ENCODE data around the gene CADPS2. TPM values are rescaled to one million over a fixed set of nuclear protein-coding genes. Genes with fewer than 3 reads are reported as not detected.

The CADPS2 gene
- total and polyA plus RNA-seq, 10 of the 15 experiments (the other 5 are each of a cell fraction or from before 2014, with no cell fraction given) = 0.05 to 7.5 (median 0.25) TPM

GRCh38 chr7:122369756-122370155, 516.5 kb downstream of the CADPS2 start:
- H3K27me3 ChIP-seq (replicated peaks in 1 of 2; ENCODE audit: control insufficient read depth in 2 of 2, insufficient read depth in 2 of 2, low read length in 1 of 2) = no peaks in the 10 kb centered on the region

GRCh38 chr7:122364761-122365280, 521.4 kb downstream of the CADPS2 start:
- no peak overlapping the region for H3K4me3 ChIP-seq
- ChIA-PET CTCF (interaction anchor here (1.2 kb wide), 1 partner anchor 12 kb away, joined by 3 read pairs; no protein-coding TSS in a partner anchor), RAD21 (ENCODE audit: unreplicated experiment) (no interaction called here), POLR2A (no interaction called here), SMC1A (ENCODE audit: uncharacterized antibody, unreplicated experiment) (interaction anchor here (0.9 to 1.3 kb wide), 2 partner anchors 27 to 32 kb away, joined by 3 to 4 read pairs; no protein-coding TSS in a partner anchor)
- intact Hi-C loops (cut with micrococcal nuclease; ENCODE audit: unreplicated experiment) (no loop called here), in situ Hi-C loops (cut with MboI) (no loop called here)
- H3K4me2 ChIP-seq (ENCODE audit: control insufficient read depth, insufficient read depth) = no peak overlapping the region
- no TSS peak for BruUV-seq (replicated peaks)
- no peaks in the 10 kb centered on the region for H4K20me1 ChIP-seq (ENCODE audit: control insufficient read depth, insufficient read depth)
- ATAC-seq = peak; percentile 62
- no peaks in the 10 kb centered on the region for H3K79me2 ChIP-seq (ENCODE audit: control insufficient read depth, insufficient read depth, low read length)
- no peaks in the 10 kb centered on the region for H3K4me1 ChIP-seq (ENCODE audit: control insufficient read depth, insufficient read depth, low read length)
- 0% methylated on average over 1 of the region's 1 CpG for WGBS (ENCODE audit: insufficient coverage, insufficient replicate concordance, low lambda C conversion rate, missing lambda C conversion rate)
- no peaks in the 10 kb centered on the region for H3K36me3 ChIP-seq (ENCODE audit: control insufficient read depth in 2 of 2, insufficient read depth in 2 of 2, low read length in 1 of 2)
- H2AFZ ChIP-seq (ENCODE audit: control insufficient read depth, low read depth, low read length) = no peak overlapping the region
- H3K9me3 ChIP-seq (replicated peaks; ENCODE audit: control insufficient read depth, insufficient read depth, low read length) = no peaks in the 10 kb centered on the region
- H3K27ac ChIP-seq (ENCODE audit: control insufficient read depth, insufficient read depth) = no peak overlapping the region
- DNase-seq (ENCODE audit: low read depth, low spot score) = no peak
- FAIRE-seq = no peak
- no peaks in the 10 kb centered on the region; a peak in 1 of 4 replicates for H3K27me3 ChIP-seq (replicated peaks in 1 of 2; ENCODE audit: control insufficient read depth in 2 of 2, insufficient read depth in 2 of 2, low read length in 1 of 2)
- H3K9ac ChIP-seq (ENCODE audit: control insufficient read depth, insufficient read depth, low read length) = no peak overlapping the region
- TF ChIP-seq CBX5 (IDR thresholded peaks at IDR 0.05; ENCODE audit: low read depth) (no peak), CUX1 (IDR thresholded peaks at IDR 0.05; ENCODE audit: insufficient replicate concordance, low read depth, low read length) (no peak), CEBPB (IDR thresholded peaks at IDR 0.05; ENCODE audit: borderline replicate concordance in 1 of 2, low read depth in 2 of 2, low read length in 2 of 2) (no peak), MYB (IDR thresholded peaks at IDR 0.05; ENCODE audit: borderline replicate concordance, low read depth, low read length) (no peak), CHD4 (IDR thresholded peaks at IDR 0.05) (no peak), LARP7 (IDR thresholded peaks at IDR 0.05) (no peak), ZBED1 (IDR thresholded peaks at IDR 0.05; ENCODE audit: borderline replicate concordance) (no peak), NR2C2 (IDR thresholded peaks at IDR 0.05; ENCODE audit: borderline replicate concordance, control insufficient read depth, insufficient read length, low read depth) (no peak), PML (IDR thresholded peaks at IDR 0.05; ENCODE audit: low read length) (no peak), ATF3 (IDR thresholded peaks at IDR 0.05; ENCODE audit: borderline replicate concordance, extremely low read depth, low read depth, low read length) (no peak), RB1 (IDR thresholded peaks at IDR 0.05; ENCODE audit: borderline replicate concordance) (no peak)

More at GRCh38 chr7:122369756-122370155, 516.5 kb downstream of the CADPS2 start:
- intact Hi-C loops (cut with micrococcal nuclease; ENCODE audit: unreplicated experiment) = no loop called here
- Histone ChIP-seq H3K4me2 (ENCODE audit: control insufficient read depth, insufficient read depth) (no peak overlapping the region), H3K4me1 (ENCODE audit: control insufficient read depth, insufficient read depth, low read length) (no peaks in the 10 kb centered on the region), H3K27ac (ENCODE audit: control insufficient read depth, insufficient read depth) (no peak overlapping the region), H3K9ac (ENCODE audit: control insufficient read depth, insufficient read depth, low read length) (no peak overlapping the region), H4K20me1 (ENCODE audit: control insufficient read depth, insufficient read depth) (no peaks in the 10 kb centered on the region), H3K79me2 (ENCODE audit: control insufficient read depth, insufficient read depth, low read length) (no peaks in the 10 kb centered on the region), H3K9me3 (replicated peaks; ENCODE audit: control insufficient read depth, insufficient read depth, low read length) (no peaks in the 10 kb centered on the region), H2AFZ (ENCODE audit: control insufficient read depth, low read depth, low read length) (no peak overlapping the region), H3K4me3 (no peak overlapping the region), H3K36me3 (ENCODE audit: control insufficient read depth in 2 of 2, insufficient read depth in 2 of 2, low read length in 1 of 2) (no peaks in the 10 kb centered on the region)
- CTCF ChIA-PET = interaction anchor here (1.1 to 1.3 kb wide), 2 partner anchors 10 to 11 kb away, joined by 4 read pairs; no protein-coding TSS in a partner anchor
- no peak for ATAC-seq
- POLR2A ChIA-PET = no interaction called here
- BruUV-seq (replicated peaks) = no TSS peak
- RAD21 ChIA-PET (ENCODE audit: unreplicated experiment) = no interaction called here
- FAIRE-seq = no peak
- in situ Hi-C loops (cut with MboI) = no loop called here
- TF ChIP-seq SREBF1 (IDR thresholded peaks at IDR 0.05; ENCODE audit: low read length) = no peak
- TF ChIP-seq CHD4 (IDR thresholded peaks at IDR 0.05) = no peak
- no peak for TF ChIP-seq PAX8 (IDR thresholded peaks at IDR 0.05)
- no peak for DNase-seq (ENCODE audit: low read depth, low spot score)
- SMC1A ChIA-PET (ENCODE audit: uncharacterized antibody, unreplicated experiment) = interaction anchor here (1.1 kb wide), 1 partner anchor 153 kb away, joined by 4 read pairs; no protein-coding TSS in a partner anchor
